Stomach (tissue), 9 donors: Measurements from ENCODE around the gene S100A8. TPM values are rescaled to one million over a fixed set of nuclear protein-coding genes. Genes with fewer than 3 reads are reported as not detected.

Source experiments
- DNase-seq, 2 donors: peaks; one replicate each; pipeline versions ENCODE4 v3.0.0 to v3.0.0-alpha.2; 2013 to 2019
- H3K27ac ChIP-seq, 5 donors: fragments of 200-600 bp in 4 of 5; sonication (generic) in 4 of 5; one replicate each; pipeline ENCODE4 v1.5.1; 2013 to 2019; ENCODE audit warnings: mild to moderate bottlenecking in 1 of 5, moderate library complexity in 1 of 5
- H3K27me3 ChIP-seq, 3 donors: fragments of 200-600 bp; sonication (generic); one replicate each; pipeline ENCODE4 v1.5.1; 2017 to 2019; ENCODE audit warnings: mixed run types in 1 of 3
- H3K36me3 ChIP-seq, 4 donors: fragments of 200-600 bp; sonication (generic); 1 replicate in 3 of 4; 2 replicates in 1 of 4; pipeline ENCODE4 v1.5.1; 2016 to 2019
- H3K4me1 ChIP-seq, 4 donors: fragments of 200-600 bp; sonication (generic); one replicate each; pipeline ENCODE4 v1.5.1; 2016 to 2019
- H3K4me3 ChIP-seq, 4 donors: fragments of 200-600 bp; sonication (generic) in 3 of 4; one replicate each; pipeline ENCODE4 v1.5.1; 2016 to 2019; ENCODE audit warnings: mild to moderate bottlenecking in 1 of 4
- H3K9me3 ChIP-seq, 4 donors: fragments of 200-600 bp; sonication (generic); one replicate each; pipeline ENCODE4 v1.5.1; 2016 to 2019
- EP300 ChIP-seq: sonication (generic); formaldehyde crosslinking; IDR thresholded peaks from one replicate; pipeline ENCODE4 v1.6.1; 2017; ENCODE audit warnings: antibody characterized with exemption
- POLR2A ChIP-seq, 4 donors: fragments of 450-650 bp; IDR thresholded peaks; one replicate each; pipeline ENCODE4 v1.6.1; 2016; ENCODE audit warnings: antibody characterized with exemption in 4 of 4, control low read depth in 2 of 4, mild to moderate bottlenecking in 1 of 4, moderate library complexity in 1 of 4
- POLR2AphosphoS5 ChIP-seq, 3 donors: sonication (generic); formaldehyde crosslinking; IDR thresholded peaks; one replicate each; pipeline ENCODE4 v1.6.1; 2016; ENCODE audit warnings: antibody characterized with exemption in 3 of 3
- WGBS, 5 donors: extraction: QIAGEN DNeasy Blood & Tissue Kit in 3 of 5; methylation state at CpG; one replicate each; pipeline versions ENCODE4 v1.1.5 to v1.1.7; 2013 to 2018; 5-methylcytosine and 5-hydroxymethylcytosine counted together
- intact Hi-C: fragments of 100-400 bp; cut with DNase I; formaldehyde crosslinking; loops from one replicate; pipeline ENCODE4 v1.15.1; 2023; ENCODE audit warnings: low total_unique reads
- polyA plus RNA-seq, 3 donors: library from polyadenylated mRNA; stranded (reverse); fragments of 200-250 nt; gene quantifications; one replicate each; pipeline ENCODE4 v1.2.3, GENCODE V29; 2013
- total RNA-seq, 5 donors: library from RNA; depleted of rRNA; stranded (reverse); fragments of >200 nt; gene quantifications; one replicate each; pipeline versions ENCODE4 v1.1.0 to v1.2.3, GENCODE V29; 2014 to 2016
- TF ChIP-seq, protein P1 (sequence below), 7 experiments: fragments of 450-650 bp in 4 of 7; fragments of 200-600 bp in 3 of 7; sonication (generic) in 3 of 7; IDR thresholded peaks; one replicate each; pipeline ENCODE4 v1.5.1; 2016 to 2019; ENCODE audit warnings: antibody characterized with exemption in 7 of 7, control low read depth in 2 of 7, mild to moderate bottlenecking in 1 of 7
- donor health status: healthy with polysubstance abuse.
- donor health status: Bipolar disorder and iron deficiency.
- donor health status: healthy.

S100A8 gene
- total and polyA plus RNA-seq, 8 donors: 16.8 to 21,822 (median 86.4) TPM; not detected in 1

DNA sequence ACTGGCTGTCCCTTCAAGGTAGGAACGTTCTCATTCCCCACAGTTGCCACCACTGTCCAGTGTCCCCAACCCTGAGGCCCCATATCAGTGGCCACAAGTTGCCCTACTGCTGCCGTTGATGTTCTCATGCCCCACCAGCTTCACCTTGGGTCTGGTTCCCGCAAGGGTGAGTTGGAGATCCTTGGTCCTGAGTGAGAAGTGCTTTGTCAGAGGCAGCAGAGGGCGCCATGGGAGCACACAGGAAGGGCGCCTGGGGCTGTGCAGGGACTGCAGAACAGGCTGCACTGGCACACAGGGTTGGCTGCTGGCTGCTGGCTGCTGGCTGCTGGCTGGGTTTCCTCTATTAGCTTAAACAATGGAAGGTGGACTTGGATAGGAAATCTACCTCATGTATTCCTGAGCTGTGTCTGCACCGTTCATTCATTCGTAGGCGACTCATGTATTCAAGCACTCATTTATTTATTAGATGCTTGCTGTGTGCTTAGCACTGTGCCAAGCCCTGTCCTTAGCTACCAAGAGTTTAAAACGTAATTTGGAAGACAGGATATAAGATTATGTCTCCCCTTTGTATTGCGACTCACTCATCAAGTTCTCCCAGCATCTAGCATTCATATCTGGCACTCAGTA is 35.3 kb downstream of the S100A8 start:
- Histone ChIP-seq H3K27me3 (peaks cover 0 to 40% (median 0%) of the 10 kb centered on the region in 3 donors), H3K4me3 (no peak overlapping the region), H3K9me3 (no peaks in the 10 kb centered on the region), H3K27ac (no peak overlapping the region), H3K36me3 (no peaks in the 10 kb centered on the region), H3K4me1 (no peaks in the 10 kb centered on the region)
- no peak for TF ChIP-seq EP300
- no peak for TF ChIP-seq POLR2A (IDR thresholded peaks at IDR 0.05)
- TF ChIP-seq, protein P1, sequence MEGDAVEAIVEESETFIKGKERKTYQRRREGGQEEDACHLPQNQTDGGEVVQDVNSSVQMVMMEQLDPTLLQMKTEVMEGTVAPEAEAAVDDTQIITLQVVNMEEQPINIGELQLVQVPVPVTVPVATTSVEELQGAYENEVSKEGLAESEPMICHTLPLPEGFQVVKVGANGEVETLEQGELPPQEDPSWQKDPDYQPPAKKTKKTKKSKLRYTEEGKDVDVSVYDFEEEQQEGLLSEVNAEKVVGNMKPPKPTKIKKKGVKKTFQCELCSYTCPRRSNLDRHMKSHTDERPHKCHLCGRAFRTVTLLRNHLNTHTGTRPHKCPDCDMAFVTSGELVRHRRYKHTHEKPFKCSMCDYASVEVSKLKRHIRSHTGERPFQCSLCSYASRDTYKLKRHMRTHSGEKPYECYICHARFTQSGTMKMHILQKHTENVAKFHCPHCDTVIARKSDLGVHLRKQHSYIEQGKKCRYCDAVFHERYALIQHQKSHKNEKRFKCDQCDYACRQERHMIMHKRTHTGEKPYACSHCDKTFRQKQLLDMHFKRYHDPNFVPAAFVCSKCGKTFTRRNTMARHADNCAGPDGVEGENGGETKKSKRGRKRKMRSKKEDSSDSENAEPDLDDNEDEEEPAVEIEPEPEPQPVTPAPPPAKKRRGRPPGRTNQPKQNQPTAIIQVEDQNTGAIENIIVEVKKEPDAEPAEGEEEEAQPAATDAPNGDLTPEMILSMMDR (IDR thresholded peaks at IDR 0.05): no peak
- TF ChIP-seq POLR2AphosphoS5 (IDR thresholded peaks at IDR 0.05): no peak
- peak; percentile 53 to 61 for DNase-seq
- intact Hi-C loops: no loop called here
- 41 to 51% (median 49%) methylated on average over 8 to 10 of the region's 10 CpGs for WGBS, 5 donors

DNA sequence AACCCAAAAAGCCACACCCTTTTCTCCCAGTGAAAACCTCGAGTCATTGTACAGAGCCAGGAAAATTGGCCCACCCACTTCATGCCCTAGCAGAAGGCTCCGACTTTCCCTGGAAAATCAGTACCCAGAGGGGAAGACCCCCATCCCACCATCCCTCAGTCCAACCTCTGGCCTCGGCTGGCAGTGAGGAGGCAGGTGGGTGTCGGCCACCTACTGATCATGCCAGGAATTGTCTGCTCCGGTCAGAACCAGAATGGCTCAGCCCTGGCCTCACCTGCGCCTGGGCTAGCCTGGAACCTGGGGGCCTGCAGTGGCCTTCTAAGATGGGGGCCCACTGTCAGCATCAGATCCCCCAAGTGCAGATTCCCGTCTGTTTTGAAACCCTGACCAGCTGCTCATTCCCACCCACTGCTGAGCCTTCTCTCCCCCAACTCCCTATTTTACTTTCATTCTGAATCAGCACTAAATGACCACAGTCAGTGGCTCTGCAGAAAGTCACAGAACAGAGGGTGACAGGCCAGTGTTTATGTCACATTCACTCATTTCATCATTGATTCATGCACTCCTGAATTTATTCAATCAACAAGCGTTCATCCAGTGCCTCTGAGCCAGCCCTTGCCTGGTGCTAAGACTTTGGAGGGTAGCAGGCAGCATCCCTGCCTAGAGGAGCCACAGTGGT is 36.2 kb downstream of the S100A8 start:
- intact Hi-C loops: loop anchor here (5.0 kb wide), 1 partner anchor 138 kb away; no protein-coding TSS in a partner anchor
- H3K27ac ChIP-seq: no peak overlapping the region
- H3K27me3 ChIP-seq: peaks cover 0 to 49% (median 5%) of the 10 kb centered on the region in 3 donors
- no peaks in the 10 kb centered on the region for H3K36me3 ChIP-seq
- H3K9me3 ChIP-seq: no peaks in the 10 kb centered on the region
- H3K4me3 ChIP-seq: no peak overlapping the region
- H3K4me1 ChIP-seq: no peaks in the 10 kb centered on the region
- TF ChIP-seq POLR2A (IDR thresholded peaks at IDR 0.05): no peak
- TF ChIP-seq, protein P1 (IDR thresholded peaks at IDR 0.05): no peak
- no peak for TF ChIP-seq EP300
- TF ChIP-seq POLR2AphosphoS5 (IDR thresholded peaks at IDR 0.05): no peak
- DNase-seq: no peak
- 40 to 63% (median 46%) methylated on average over 8 of the region's 8 CpGs for WGBS, 5 donors

DNA sequence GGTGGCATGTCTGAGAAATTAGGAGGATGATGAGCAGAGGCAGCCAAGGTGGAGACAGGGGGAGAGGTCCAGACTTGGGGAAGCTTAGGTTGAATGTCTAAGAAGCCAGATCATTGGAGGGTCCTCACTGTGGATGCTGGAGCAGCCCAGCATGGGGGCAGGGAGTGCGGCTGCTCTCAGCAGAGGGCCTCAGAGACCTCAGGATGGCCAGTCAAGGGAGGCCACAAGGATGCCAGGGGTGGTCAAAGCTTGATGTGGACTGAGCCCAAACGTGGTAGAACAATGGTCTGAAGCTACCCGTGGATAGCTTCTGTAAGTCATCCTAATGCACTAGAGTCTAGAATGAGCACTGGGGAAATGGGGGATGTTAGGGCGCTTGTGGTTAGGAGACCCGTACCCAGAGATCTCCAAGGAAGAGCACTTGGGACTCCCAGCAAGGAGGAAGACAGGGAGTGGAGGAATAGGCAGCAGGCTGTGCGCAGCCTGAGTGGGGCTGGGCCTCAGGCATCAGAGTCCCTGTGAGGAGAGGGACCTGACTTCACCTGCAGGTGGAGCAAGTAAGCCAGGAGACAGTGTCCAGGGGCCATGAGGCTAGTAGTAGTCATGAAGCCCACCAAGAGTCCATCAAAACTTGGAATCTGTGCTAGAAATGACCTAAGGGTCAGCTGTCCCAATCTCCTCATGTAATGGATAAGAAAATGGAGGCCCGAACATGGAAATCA is 37.5 kb downstream of the S100A8 start:
- no peak overlapping the region for H3K4me3 ChIP-seq
- H3K27ac ChIP-seq: no peak overlapping the region
- H3K27me3 ChIP-seq: peaks cover 0 to 62% (median 13%) of the 10 kb centered on the region in 3 donors
- WGBS, 5 donors: 77 to 85% (median 79%) methylated on average over 7 of the region's 7 CpGs
- no peaks in the 10 kb centered on the region for H3K4me1 ChIP-seq
- intact Hi-C loops: loop anchor here (5.0 kb wide), 1 partner anchor 139 kb away; no protein-coding TSS in a partner anchor
- no peak for DNase-seq
- H3K36me3 ChIP-seq: no peaks in the 10 kb centered on the region
- no peaks in the 10 kb centered on the region for H3K9me3 ChIP-seq
- no peak for TF ChIP-seq POLR2AphosphoS5 (IDR thresholded peaks at IDR 0.05)
- no peak for TF ChIP-seq EP300
- TF ChIP-seq, protein P1 (IDR thresholded peaks at IDR 0.05): no peak
- TF ChIP-seq POLR2A (IDR thresholded peaks at IDR 0.05): no peak

DNA sequence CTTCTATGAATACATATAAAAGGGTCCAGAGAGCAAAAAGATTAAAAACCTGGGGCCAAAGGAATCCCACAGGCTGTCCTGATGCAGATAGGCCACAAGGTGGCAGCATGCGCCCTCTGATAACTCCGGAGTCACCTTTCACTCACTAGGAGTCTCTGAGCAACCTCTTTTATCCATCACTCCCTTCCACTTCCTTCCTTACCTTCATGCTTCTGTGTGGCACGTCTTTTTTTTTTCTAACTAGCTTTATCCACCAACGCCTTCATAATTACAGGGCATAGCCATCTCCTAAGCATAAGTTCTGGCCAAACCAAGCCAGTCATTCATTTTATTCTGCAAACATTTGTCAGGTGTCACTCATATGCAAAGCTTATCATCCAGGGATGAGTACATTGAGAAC is 38.4 kb downstream of the S100A8 start:
- Histone ChIP-seq H3K27me3 (peaks cover 0 to 67% (median 16%) of the 10 kb centered on the region in 3 donors), H3K36me3 (no peaks in the 10 kb centered on the region), H3K4me3 (no peak overlapping the region), H3K9me3 (no peaks in the 10 kb centered on the region), H3K27ac (no peak overlapping the region), H3K4me1 (no peaks in the 10 kb centered on the region)
- TF ChIP-seq, protein P1 (IDR thresholded peaks at IDR 0.05): peak in 5 of 7 experiments; percentile 65 to 85 (median 82)
- TF ChIP-seq EP300: no peak
- peak; percentile 72 to 87 for DNase-seq
- 0 to 2% (median 0%) methylated on average over 4 of the region's 4 CpGs for WGBS, 5 donors
- intact Hi-C loops: loop anchor here (5.0 kb wide), 1 partner anchor 140 kb away; no protein-coding TSS in a partner anchor
